ENCODE measurements around the gene AXIN1.

GRCh38 chr16:367333-367903, 14.9 kb upstream of the AXIN1 start:
- TF ChIP-seq, protein P1, sequence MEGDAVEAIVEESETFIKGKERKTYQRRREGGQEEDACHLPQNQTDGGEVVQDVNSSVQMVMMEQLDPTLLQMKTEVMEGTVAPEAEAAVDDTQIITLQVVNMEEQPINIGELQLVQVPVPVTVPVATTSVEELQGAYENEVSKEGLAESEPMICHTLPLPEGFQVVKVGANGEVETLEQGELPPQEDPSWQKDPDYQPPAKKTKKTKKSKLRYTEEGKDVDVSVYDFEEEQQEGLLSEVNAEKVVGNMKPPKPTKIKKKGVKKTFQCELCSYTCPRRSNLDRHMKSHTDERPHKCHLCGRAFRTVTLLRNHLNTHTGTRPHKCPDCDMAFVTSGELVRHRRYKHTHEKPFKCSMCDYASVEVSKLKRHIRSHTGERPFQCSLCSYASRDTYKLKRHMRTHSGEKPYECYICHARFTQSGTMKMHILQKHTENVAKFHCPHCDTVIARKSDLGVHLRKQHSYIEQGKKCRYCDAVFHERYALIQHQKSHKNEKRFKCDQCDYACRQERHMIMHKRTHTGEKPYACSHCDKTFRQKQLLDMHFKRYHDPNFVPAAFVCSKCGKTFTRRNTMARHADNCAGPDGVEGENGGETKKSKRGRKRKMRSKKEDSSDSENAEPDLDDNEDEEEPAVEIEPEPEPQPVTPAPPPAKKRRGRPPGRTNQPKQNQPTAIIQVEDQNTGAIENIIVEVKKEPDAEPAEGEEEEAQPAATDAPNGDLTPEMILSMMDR (IDR thresholded peaks at IDR 0.05) = no peak
- no peak for TF ChIP-seq EZH2phosphoT487 (IDR thresholded peaks at IDR 0.05)

Measured in neural progenitor cell (in vitro differentiated cells).